Peyer's patch (tissue), 4 donors: ENCODE results near the gene TK2. TPM values are rescaled to one million over a fixed set of nuclear protein-coding genes. Genes with fewer than 3 reads are reported as not detected.
A peak's percentile ranks its signal among the peaks of the same experiment; 100 is the strongest.

Source experiments
- DNase-seq, 3 donors: peaks; one replicate each; pipeline ENCODE4 v3.0.0-alpha.2; 2017 to 2019
- H3K27ac ChIP-seq, 4 donors: fragments of 200-600 bp; sonication (generic); one replicate each; pipeline ENCODE4 v1.5.1; 2016 to 2019
- H3K27me3 ChIP-seq, 2 donors: fragments of 200-600 bp; sonication (generic); one replicate each; pipeline ENCODE4 v1.5.1; 2019
- H3K36me3 ChIP-seq, 3 donors: fragments of 200-600 bp; sonication (generic); one replicate each; pipeline ENCODE4 v1.5.1; 2016 to 2019
- H3K4me1 ChIP-seq, 4 donors: fragments of 200-600 bp; sonication (generic); one replicate each; pipeline ENCODE4 v1.5.1; 2016 to 2019
- H3K4me3 ChIP-seq, 4 donors: fragments of 200-600 bp; sonication (generic); 1 replicate in 3 of 4; 2 replicates in 1 of 4; pipeline ENCODE4 v1.5.1; 2016 to 2019; ENCODE audit warnings: mild to moderate bottlenecking in 1 of 4
- H3K9me3 ChIP-seq, 4 donors: fragments of 200-600 bp; sonication (generic); one replicate each; pipeline ENCODE4 v1.5.1; 2016 to 2019; ENCODE audit warnings: mild to moderate bottlenecking in 1 of 4
- POLR2A ChIP-seq, 2 donors: fragments of 450-650 bp; IDR thresholded peaks; one replicate each; pipeline ENCODE4 v1.5.1; 2017; ENCODE audit warnings: antibody characterized with exemption in 2 of 2, mild to moderate bottlenecking in 2 of 2, moderate library complexity in 2 of 2
- total RNA-seq, 4 donors: library from RNA; depleted of rRNA; stranded (reverse); fragments of >200 nt; gene quantifications; one replicate each; pipeline ENCODE4 v1.1.0, GENCODE V29; 2016
- TF ChIP-seq, protein P1 (sequence below), 6 experiments: fragments of 450-650 bp in 4 of 6; fragments of 200-600 bp in 2 of 6; sonication (generic) in 1 of 6; IDR thresholded peaks; one replicate each; pipeline ENCODE4 v1.5.1; 2017 to 2019; ENCODE audit warnings: antibody characterized with exemption in 6 of 6, mild to moderate bottlenecking in 3 of 6, moderate library complexity in 1 of 6

The TK2 gene
- total RNA-seq, 4 donors from 2014 or later: 22.8 to 33.1 (median 27.1) TPM

GRCh38 chr16:66476328-66477027, 73.4 kb downstream of the TK2 start:
- no peak overlapping the region for H3K27ac ChIP-seq
- DNase-seq: peak in 2 of 3 donors; percentile 31 to 65
- H3K36me3 ChIP-seq: no peaks in the 10 kb centered on the region
- H3K4me3 ChIP-seq: no peak overlapping the region
- no peak for TF ChIP-seq POLR2A (IDR thresholded peaks at IDR 0.05)
- TF ChIP-seq, protein P1, sequence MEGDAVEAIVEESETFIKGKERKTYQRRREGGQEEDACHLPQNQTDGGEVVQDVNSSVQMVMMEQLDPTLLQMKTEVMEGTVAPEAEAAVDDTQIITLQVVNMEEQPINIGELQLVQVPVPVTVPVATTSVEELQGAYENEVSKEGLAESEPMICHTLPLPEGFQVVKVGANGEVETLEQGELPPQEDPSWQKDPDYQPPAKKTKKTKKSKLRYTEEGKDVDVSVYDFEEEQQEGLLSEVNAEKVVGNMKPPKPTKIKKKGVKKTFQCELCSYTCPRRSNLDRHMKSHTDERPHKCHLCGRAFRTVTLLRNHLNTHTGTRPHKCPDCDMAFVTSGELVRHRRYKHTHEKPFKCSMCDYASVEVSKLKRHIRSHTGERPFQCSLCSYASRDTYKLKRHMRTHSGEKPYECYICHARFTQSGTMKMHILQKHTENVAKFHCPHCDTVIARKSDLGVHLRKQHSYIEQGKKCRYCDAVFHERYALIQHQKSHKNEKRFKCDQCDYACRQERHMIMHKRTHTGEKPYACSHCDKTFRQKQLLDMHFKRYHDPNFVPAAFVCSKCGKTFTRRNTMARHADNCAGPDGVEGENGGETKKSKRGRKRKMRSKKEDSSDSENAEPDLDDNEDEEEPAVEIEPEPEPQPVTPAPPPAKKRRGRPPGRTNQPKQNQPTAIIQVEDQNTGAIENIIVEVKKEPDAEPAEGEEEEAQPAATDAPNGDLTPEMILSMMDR (IDR thresholded peaks at IDR 0.05): no peak
- no peaks in the 10 kb centered on the region for H3K4me1 ChIP-seq
- no peaks in the 10 kb centered on the region for H3K27me3 ChIP-seq
- H3K9me3 ChIP-seq: no peaks in the 10 kb centered on the region

- TF ChIP-seq, protein P1 (IDR thresholded peaks at IDR 0.05): no peak
- TF ChIP-seq POLR2A (IDR thresholded peaks at IDR 0.05): no peak
- H3K27ac ChIP-seq: no peak overlapping the region
- H3K4me3 ChIP-seq: no peak overlapping the region
- H3K4me1 ChIP-seq: no peaks in the 10 kb centered on the region
- no peaks in the 10 kb centered on the region for H3K27me3 ChIP-seq
- H3K9me3 ChIP-seq: no peaks in the 10 kb centered on the region
- H3K36me3 ChIP-seq: no peaks in the 10 kb centered on the region
- DNase-seq: peak in 2 of 3 donors; percentile 14 to 29
Observed at GRCh38 chr16:66475232-66475631, 74.7 kb downstream of the TK2 start.

- TF ChIP-seq, protein P1 (IDR thresholded peaks at IDR 0.05): no peak
- TF ChIP-seq POLR2A (IDR thresholded peaks at IDR 0.05): no peak
- DNase-seq: peak in 2 of 3 donors; percentile 57 to 75
- Histone ChIP-seq H3K27ac (no peak overlapping the region), H3K4me1 (no peaks in the 10 kb centered on the region), H3K27me3 (no peaks in the 10 kb centered on the region), H3K36me3 (no peaks in the 10 kb centered on the region), H3K4me3 (no peak overlapping the region), H3K9me3 (no peaks in the 10 kb centered on the region)
Observed at GRCh38 chr16:66474750-66475199, 75.1 kb downstream of the TK2 start.

GRCh38 chr16:66473654-66474519, 76.0 kb downstream of the TK2 start:
- Histone ChIP-seq H3K27me3 (no peaks in the 10 kb centered on the region), H3K27ac (no peak overlapping the region), H3K4me3 (no peak overlapping the region), H3K4me1 (no peaks in the 10 kb centered on the region), H3K36me3 (no peaks in the 10 kb centered on the region), H3K9me3 (no peaks in the 10 kb centered on the region)
- TF ChIP-seq, protein P1 (IDR thresholded peaks at IDR 0.05): no peak
- TF ChIP-seq POLR2A (IDR thresholded peaks at IDR 0.05): no peak
- peak in 2 of 3 donors; percentile 6 to 41 for DNase-seq

GRCh38 chr16:66473051-66473571, 76.8 kb downstream of the TK2 start:
- no peak overlapping the region for H3K4me3 ChIP-seq
- no peak overlapping the region for H3K27ac ChIP-seq
- no peaks in the 10 kb centered on the region for H3K4me1 ChIP-seq
- H3K27me3 ChIP-seq: no peaks in the 10 kb centered on the region
- no peaks in the 10 kb centered on the region for H3K36me3 ChIP-seq
- TF ChIP-seq, protein P1 (IDR thresholded peaks at IDR 0.05): no peak
- no peak for TF ChIP-seq POLR2A (IDR thresholded peaks at IDR 0.05)
- no peaks in the 10 kb centered on the region for H3K9me3 ChIP-seq
- peak in 2 of 3 donors; percentile 12 to 41 for DNase-seq
